Erythroblast (primary cell): ENCODE results near the gene PBRM1.
"Not testable (repeated sequence)": the region's sequence is repeated elsewhere in the genome, so short reads cannot be mapped to it uniquely, and the experiment has no call there.

Experiments
- DNase-seq, 2 experiments: peaks; one replicate each; lab custom pipeline; 2025; lab: John Stamatoyannopoulos, UW
- GATA1 ChIP-seq: IDR thresholded peaks from 2 replicates; pipeline ENCODE4 v1.6.1; 2011; ENCODE audit warnings: low read depth, mild to moderate bottlenecking, control low read depth, low read length, moderate library complexity
- POLR2A ChIP-seq: IDR thresholded peaks from 2 replicates; pipeline ENCODE4 v1.6.1; 2011; ENCODE audit warnings: mild to moderate bottlenecking, low read length

Gene PBRM1

DNA sequence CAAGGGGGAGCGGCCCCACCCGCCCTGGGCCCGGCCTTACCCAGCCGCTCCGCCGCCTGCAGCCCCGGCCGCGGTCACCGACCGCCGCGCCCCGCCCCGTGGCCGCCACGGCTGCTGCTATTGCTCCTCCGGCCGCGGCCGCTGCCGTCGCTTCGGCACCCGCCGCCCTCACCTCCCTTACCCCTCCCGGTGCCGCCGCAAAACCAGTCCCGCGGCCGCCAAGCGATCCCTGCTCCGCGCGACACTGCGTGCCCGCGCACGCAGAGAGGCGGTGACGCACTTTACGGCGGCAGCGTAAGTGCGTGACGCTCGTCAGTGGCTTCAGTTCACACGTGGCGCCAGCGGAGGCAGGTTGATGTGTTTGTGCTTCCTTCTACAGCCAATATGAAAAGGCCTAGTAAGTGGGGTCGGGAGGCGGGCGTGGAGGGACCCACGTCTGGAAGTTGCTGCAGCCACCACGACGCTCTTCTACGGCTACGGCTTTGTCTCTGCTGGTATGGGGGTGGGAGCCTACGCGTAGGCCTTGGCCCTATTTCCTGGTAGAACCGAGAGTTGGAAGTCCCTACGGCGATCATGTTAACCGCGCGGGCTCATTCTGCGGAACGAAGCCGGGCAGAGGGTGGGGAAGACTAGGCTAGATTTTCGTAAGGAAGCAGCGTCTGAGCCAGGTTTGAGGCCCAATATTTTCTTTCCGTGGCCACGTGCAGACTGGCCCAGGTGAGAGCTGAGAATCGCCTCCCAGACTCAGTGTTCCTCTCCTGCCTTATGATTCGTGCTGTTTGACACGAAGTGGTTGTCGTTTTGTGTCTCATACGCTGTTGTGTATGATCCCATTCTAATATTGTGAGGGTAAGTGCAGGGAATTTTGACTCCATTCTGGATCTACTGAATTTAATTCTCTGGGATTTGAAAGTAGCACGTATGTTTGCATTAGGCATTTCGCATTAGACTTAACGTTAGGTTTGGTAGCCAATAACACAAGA lies at the start of gene PBRM1, which contains the start of gene GNL3:
TSS of gene PBRM1 (minus strand) at position 205 of the 983 bp plus-strand sequence.
TSS of gene GNL3 (plus strand) at position 324 of the 983 bp plus-strand sequence. CDS start at position 385, 61 bp downstream.
- TF ChIP-seq GATA1: no peak
- TF ChIP-seq POLR2A: peak; percentile 94

DNA sequence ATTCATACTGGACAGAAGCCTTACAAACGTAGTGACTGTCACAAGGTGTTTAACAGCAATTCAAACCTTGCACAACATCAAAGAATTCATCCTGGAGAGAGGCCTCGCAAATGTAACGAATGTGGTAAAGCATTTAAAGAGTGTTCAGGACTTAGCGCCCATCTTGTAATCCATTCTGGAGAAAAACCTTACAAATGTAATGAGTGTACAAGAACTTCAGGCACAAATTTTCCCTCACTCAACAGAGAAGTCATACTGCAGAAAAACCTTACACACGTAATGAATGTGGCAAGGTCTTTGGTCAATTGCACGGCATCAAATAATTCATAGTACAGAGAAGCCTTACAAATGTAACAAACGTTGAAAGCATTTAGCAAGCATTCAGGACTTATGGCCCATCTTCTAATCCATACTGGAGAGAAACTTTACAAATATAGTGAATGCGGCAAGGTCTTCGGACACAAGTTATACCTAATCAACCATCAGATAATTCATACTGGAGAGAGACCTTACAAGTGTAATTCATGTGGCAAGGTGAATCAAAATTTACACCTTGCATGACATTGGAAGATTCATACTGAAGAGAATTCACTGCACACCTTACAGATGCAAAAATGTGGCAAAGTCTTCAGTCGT lies 47.7 kb upstream of the PBRM1 start:
- DNase-seq: no peak
- TF ChIP-seq GATA1 (no peak), POLR2A (no peak)

More for the DNA sequence above, at the start of gene PBRM1, which contains the start of gene GNL3:
- DNase-seq: peak; percentile 97 to 98

GRCh38 chr3:52731590-52731989 lies 45.9 kb upstream of the PBRM1 start:
- TF ChIP-seq GATA1 (no peak), POLR2A (no peak)
- DNase-seq: no peak

DNA sequence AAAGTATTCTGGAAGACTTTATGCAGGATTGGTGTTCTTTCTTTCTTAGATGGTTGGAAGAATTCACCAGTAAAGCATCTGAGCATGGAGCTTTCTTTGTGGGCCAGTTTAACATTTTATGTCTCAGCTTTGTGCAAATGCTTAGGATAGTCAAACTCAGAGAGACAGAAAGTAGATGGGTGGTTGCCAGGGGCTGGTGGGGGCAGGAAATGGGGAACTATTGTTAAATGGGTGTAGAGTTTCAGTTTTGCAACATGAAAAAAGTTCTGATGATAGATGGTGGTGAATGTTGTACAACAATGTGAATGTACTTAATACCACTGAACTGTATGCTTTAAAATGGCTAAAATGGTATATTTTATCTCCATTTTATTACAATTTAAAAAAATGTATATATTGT lies 45.0 kb upstream of the PBRM1 start:
- no peak for TF ChIP-seq POLR2A
- no peak for TF ChIP-seq GATA1
- no peak for DNase-seq

GRCh38 chr3:52728753-52729152 lies 43.0 kb upstream of the PBRM1 start:
- DNase-seq: not testable (repeated sequence)

- no peak for DNase-seq
- TF ChIP-seq POLR2A (no peak), GATA1 (no peak)
These were observed 38.8 kb upstream of the PBRM1 start for GRCh38 chr3:52724511-52724910.

- no peak for DNase-seq
- TF ChIP-seq GATA1: no peak
- no peak for TF ChIP-seq POLR2A
These were observed 38.2 kb upstream of the PBRM1 start for GRCh38 chr3:52723935-52724334.

GRCh38 chr3:52722491-52722890 lies 36.8 kb upstream of the PBRM1 start:
- TF ChIP-seq GATA1 (no peak), POLR2A (no peak)
- DNase-seq: no peak

GRCh38 chr3:52721730-52722008 lies 36.0 kb upstream of the PBRM1 start:
- TF ChIP-seq POLR2A (no peak), GATA1 (no peak)
- DNase-seq: no peak

DNA sequence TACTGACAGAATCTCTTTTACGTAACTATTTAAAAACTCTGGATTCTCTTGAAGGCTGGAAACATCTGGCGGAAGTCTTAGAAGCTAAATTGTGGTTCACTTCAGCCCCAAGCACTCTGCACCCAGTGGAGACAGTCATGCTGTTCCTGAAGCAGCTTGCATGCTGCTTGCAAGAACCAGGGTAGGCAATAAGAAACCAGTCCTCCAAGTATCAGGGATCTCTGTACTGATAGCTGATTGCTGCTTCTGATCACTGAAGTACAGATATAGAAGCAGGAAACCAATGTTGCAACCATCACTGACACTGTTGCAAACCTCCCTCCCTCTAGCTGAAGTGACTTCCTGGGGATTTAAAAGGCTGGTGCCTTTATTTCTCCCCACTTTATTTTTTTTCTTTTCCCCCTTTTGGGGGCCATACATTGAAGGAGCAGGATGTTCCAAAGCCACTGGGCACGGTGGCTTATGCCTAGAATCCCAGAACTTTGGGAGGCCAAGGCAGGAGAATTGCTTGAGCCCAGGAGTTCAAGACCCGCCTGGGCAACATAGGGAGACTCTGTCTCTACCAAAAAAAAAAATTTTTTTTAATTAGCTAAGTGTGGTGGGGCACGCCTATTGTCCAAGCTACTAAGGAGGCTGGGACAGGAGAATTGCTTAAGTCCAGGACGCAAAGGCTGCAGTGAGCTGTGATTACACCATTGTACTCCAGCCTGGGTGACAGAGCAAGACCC lies 35.5 kb upstream of the PBRM1 start:
- no peak for DNase-seq
- no peak for TF ChIP-seq GATA1
- no peak for TF ChIP-seq POLR2A

DNA sequence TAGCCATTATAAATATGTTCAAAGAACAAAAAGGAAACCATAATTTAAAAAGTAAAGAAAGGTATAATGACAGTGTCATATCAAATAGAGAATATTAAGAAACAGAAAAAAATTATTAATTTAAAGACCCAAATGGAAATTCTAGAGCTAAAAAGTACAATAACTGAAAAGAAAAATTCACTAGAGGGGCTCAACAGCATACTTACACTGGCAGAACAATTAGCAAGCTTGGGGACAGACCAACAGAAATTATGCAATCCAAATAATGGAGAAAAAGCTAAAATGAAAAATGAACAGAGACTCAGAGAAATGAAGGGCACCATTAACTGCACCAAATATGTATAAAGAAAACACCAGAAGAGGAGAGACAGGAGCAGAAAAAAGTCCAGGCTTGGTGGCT lies 33.9 kb upstream of the PBRM1 start:
- TF ChIP-seq POLR2A: no peak
- no peak for TF ChIP-seq GATA1
- DNase-seq: no peak

GRCh38 chr3:52715714-52716305 lies 30.1 kb upstream of the PBRM1 start:
- no peak for DNase-seq
- no peak for TF ChIP-seq POLR2A
- no peak for TF ChIP-seq GATA1

- no peak for TF ChIP-seq POLR2A
- TF ChIP-seq GATA1: no peak
- DNase-seq: no peak
These were observed 28.9 kb upstream of the PBRM1 start for GRCh38 chr3:52714335-52715302.
